Activated T-helper 1 cell treated with anti-CD3 and anti-CD28 coated beads, Interleukin-12 subunit alpha, Interleukin-12 subunit beta, Interleukin-2, Interleukin-4 antibody, amounts not matched to agents 30 ng/mL and 10 ng/mL and 1 ng/mL, durations not matched to agents 14 hours and 24 hours and 36 hours (primary cell): ENCODE results near the gene TBC1D22A. TPM values are rescaled to one million over a fixed set of nuclear protein-coding genes. Genes with fewer than 3 reads are reported as not detected.

Experiments used
- DNase-seq: peaks from one replicate; pipeline ENCODE4 v3.0.0; 2021; ENCODE audit warnings: low spot score
- H3K27ac Mint-ChIP-seq: one replicate; pipeline ENCODE4 v1.8.0; 2021; ENCODE audit warnings: mild to moderate bottlenecking, mixed read lengths
- H3K27me3 Mint-ChIP-seq: one replicate; pipeline ENCODE4 v1.8.0; 2022; ENCODE audit warnings: mild to moderate bottlenecking, moderate library complexity, mixed read lengths; ENCODE audit not compliant: insufficient read depth
- H3K36me3 Mint-ChIP-seq: one replicate; pipeline ENCODE4 v1.8.0; 2021; ENCODE audit warnings: low read depth, mixed read lengths
- H3K4me1 Mint-ChIP-seq: one replicate; pipeline ENCODE4 v1.8.0; 2021; ENCODE audit warnings: low read depth, mixed read lengths
- H3K4me3 Mint-ChIP-seq: one replicate; pipeline ENCODE4 v1.8.0; 2021; ENCODE audit warnings: mild to moderate bottlenecking, moderate library complexity, mixed read lengths
- H3K9me3 Mint-ChIP-seq: one replicate; pipeline ENCODE4 v1.8.0; 2021; ENCODE audit warnings: mixed read lengths
- intact Hi-C: fragments of 100-400 bp; cut with micrococcal nuclease; formaldehyde crosslinking; loops from one replicate; pipeline ENCODE4 v1.15.1; 2024
- total RNA-seq: library from RNA; stranded (reverse); gene quantifications from 2 replicates; pipeline ENCODE4 v1.2.3, GENCODE V29; 2022

The TBC1D22A gene
- total RNA-seq, 1 donor from 2014 or later = 42.4 TPM

- intact Hi-C loops = no loop called here
- Mint-ChIP-seq H3K4me3 (peak overlapping the region; percentile 97), H3K4me1 (peaks cover 50% of the 10 kb centered on the region), H3K9me3 (peaks cover 9% of the 10 kb centered on the region), H3K27me3 (no peaks in the 10 kb centered on the region), H3K36me3 (peaks cover 16% of the 10 kb centered on the region), H3K27ac (peak overlapping the region; percentile 82)
- DNase-seq = no peak
Measured at GRCh38 chr22:46761017-46761416, 1.4 kb upstream of the TBC1D22A start.

- peaks cover 51% of the 10 kb centered on the region for H3K4me1 Mint-ChIP-seq
Measured at GRCh38 chr22:46761539-46762237, 762 bp upstream of the TBC1D22A start.

GRCh38 chr22:46763051-46763705 lies 728 bp downstream of the TBC1D22A start:
- H3K36me3 Mint-ChIP-seq = peaks cover 25% of the 10 kb centered on the region
- intact Hi-C loops = loop anchor here (2.0 kb wide), 2 partner anchors 36 to 238 kb away; no protein-coding TSS in a partner anchor
- H3K4me3 Mint-ChIP-seq = peak overlapping the region; percentile 97
- no peaks in the 10 kb centered on the region for H3K9me3 Mint-ChIP-seq
- H3K4me1 Mint-ChIP-seq = peaks cover 65% of the 10 kb centered on the region
- peak; percentile 26 for DNase-seq
- peak overlapping the region; percentile 98 for H3K27ac Mint-ChIP-seq
- no peaks in the 10 kb centered on the region for H3K27me3 Mint-ChIP-seq

More at GRCh38 chr22:46761539-46762237, 762 bp upstream of the TBC1D22A start:
- peak overlapping the region; percentile 98 for H3K27ac Mint-ChIP-seq
- H3K36me3 Mint-ChIP-seq = peaks cover 12% of the 10 kb centered on the region
- H3K27me3 Mint-ChIP-seq = no peaks in the 10 kb centered on the region
- DNase-seq = no peak
- H3K9me3 Mint-ChIP-seq = peaks cover 4% of the 10 kb centered on the region
- peak overlapping the region; percentile 97 for H3K4me3 Mint-ChIP-seq
- intact Hi-C loops = loop anchor here (1.0 to 2.0 kb wide), 6 partner anchors 13 to 239 kb away; partner anchors contain the start of gene CERK

- Mint-ChIP-seq H3K27ac (peak overlapping the region; percentile 56), H3K9me3 (no peaks in the 10 kb centered on the region), H3K4me1 (peaks cover 56% of the 10 kb centered on the region), H3K4me3 (peak overlapping the region; percentile 97), H3K36me3 (peaks cover 25% of the 10 kb centered on the region), H3K27me3 (no peaks in the 10 kb centered on the region)
- DNase-seq = no peak
- intact Hi-C loops = no loop called here
Measured at GRCh38 chr22:46764140-46764680, 1.8 kb downstream of the TBC1D22A start.

GRCh38 chr22:46764779-46765485 lies 2.5 kb downstream of the TBC1D22A start:
- H3K9me3 Mint-ChIP-seq = no peaks in the 10 kb centered on the region
- peak overlapping the region; percentile 97 for H3K4me3 Mint-ChIP-seq
- DNase-seq = no peak
- H3K36me3 Mint-ChIP-seq = peaks cover 27% of the 10 kb centered on the region
- intact Hi-C loops = no loop called here
- H3K4me1 Mint-ChIP-seq = peaks cover 62% of the 10 kb centered on the region
- H3K27ac Mint-ChIP-seq = peak overlapping the region; percentile 63
- H3K27me3 Mint-ChIP-seq = no peaks in the 10 kb centered on the region

- no peak for DNase-seq
- intact Hi-C loops = no loop called here
- Mint-ChIP-seq H3K4me1 (peaks cover 57% of the 10 kb centered on the region), H3K9me3 (no peaks in the 10 kb centered on the region), H3K27ac (peak overlapping the region; percentile 65), H3K4me3 (no peak overlapping the region), H3K27me3 (no peaks in the 10 kb centered on the region), H3K36me3 (peaks cover 32% of the 10 kb centered on the region)
Measured at GRCh38 chr22:46766611-46767010, 4.2 kb downstream of the TBC1D22A start.

- intact Hi-C loops = no loop called here
- Mint-ChIP-seq H3K9me3 (no peaks in the 10 kb centered on the region), H3K4me3 (no peak overlapping the region), H3K4me1 (peaks cover 50% of the 10 kb centered on the region), H3K27ac (peak overlapping the region; percentile 65), H3K36me3 (peaks cover 26% of the 10 kb centered on the region), H3K27me3 (no peaks in the 10 kb centered on the region)
- no peak for DNase-seq
Measured at GRCh38 chr22:46767249-46767985, 5.0 kb downstream of the TBC1D22A start.

- Mint-ChIP-seq H3K4me3 (peak overlapping the region; percentile 16), H3K27ac (peak overlapping the region; percentile 81), H3K9me3 (no peaks in the 10 kb centered on the region), H3K36me3 (peaks cover 28% of the 10 kb centered on the region), H3K27me3 (no peaks in the 10 kb centered on the region), H3K4me1 (peaks cover 56% of the 10 kb centered on the region)
- no peak for DNase-seq
- intact Hi-C loops = no loop called here
Measured at GRCh38 chr22:46769191-46769675, 6.8 kb downstream of the TBC1D22A start.

GRCh38 chr22:46769706-46770105 lies 7.3 kb downstream of the TBC1D22A start:
- intact Hi-C loops = no loop called here
- Mint-ChIP-seq H3K9me3 (no peaks in the 10 kb centered on the region), H3K36me3 (peaks cover 28% of the 10 kb centered on the region), H3K27me3 (no peaks in the 10 kb centered on the region), H3K27ac (peak overlapping the region; percentile 81), H3K4me1 (peaks cover 56% of the 10 kb centered on the region), H3K4me3 (peak overlapping the region; percentile 16)
- DNase-seq = no peak

GRCh38 chr22:46770151-46770641 lies 7.7 kb downstream of the TBC1D22A start:
- Mint-ChIP-seq H3K4me1 (peaks cover 57% of the 10 kb centered on the region), H3K9me3 (no peaks in the 10 kb centered on the region), H3K27me3 (no peaks in the 10 kb centered on the region), H3K36me3 (peaks cover 28% of the 10 kb centered on the region), H3K27ac (peak overlapping the region; percentile 61), H3K4me3 (no peak overlapping the region)
- intact Hi-C loops = no loop called here
- no peak for DNase-seq

- peaks cover 62% of the 10 kb centered on the region for H3K4me1 Mint-ChIP-seq
- H3K27me3 Mint-ChIP-seq = no peaks in the 10 kb centered on the region
- no peak for DNase-seq
- H3K9me3 Mint-ChIP-seq = no peaks in the 10 kb centered on the region
- H3K27ac Mint-ChIP-seq = peak overlapping the region; percentile 61
- H3K4me3 Mint-ChIP-seq = peak overlapping the region; percentile 45
- intact Hi-C loops = no loop called here
- peaks cover 28% of the 10 kb centered on the region for H3K36me3 Mint-ChIP-seq
Measured at GRCh38 chr22:46770726-46771125, 8.3 kb downstream of the TBC1D22A start.

- no peaks in the 10 kb centered on the region for H3K27me3 Mint-ChIP-seq
- no peak for DNase-seq
- H3K4me3 Mint-ChIP-seq = peak overlapping the region; percentile 16
- H3K9me3 Mint-ChIP-seq = no peaks in the 10 kb centered on the region
- intact Hi-C loops = no loop called here
- peak overlapping the region; percentile 86 for H3K27ac Mint-ChIP-seq
- H3K36me3 Mint-ChIP-seq = peaks cover 26% of the 10 kb centered on the region
- H3K4me1 Mint-ChIP-seq = peaks cover 71% of the 10 kb centered on the region
Measured at GRCh38 chr22:46773076-46773475, 10.6 kb downstream of the TBC1D22A start.
